Neural progenitor cell (in vitro differentiated cells): ENCODE results near the gene LBX2. TPM values are rescaled to one million over a fixed set of nuclear protein-coding genes. Genes with fewer than 3 reads are reported as not detected.

ENCODE experiments used
- DNase-seq: peaks from one replicate; pipeline ENCODE4 v3.0.0-alpha.2; 2016; ENCODE audit warnings: low spot score
- H2AFZ ChIP-seq: fragments of 200-600 bp; sonication (generic); replicated peaks from 2 replicates; pipeline ENCODE4 v1.6.1; 2016; ENCODE audit warnings: antibody characterized with exemption
- H3F3A ChIP-seq: fragments of 200-600 bp; sonication (generic); 2 replicates; pipeline ENCODE4 v1.6.1; 2016; ENCODE audit warnings: antibody characterized with exemption, low read depth
- H3K27ac ChIP-seq: fragments of 200-600 bp; sonication (generic); 2 replicates; pipeline ENCODE4 v1.5.1; 2016; ENCODE audit warnings: mild to moderate bottlenecking
- H3K27me3 ChIP-seq: fragments of 200-600 bp; sonication (generic); 2 replicates; pipeline ENCODE4 v1.6.1; 2016; ENCODE audit warnings: mild to moderate bottlenecking, moderate library complexity
- H3K36me3 ChIP-seq: fragments of 200-600 bp; sonication (generic); 2 replicates; pipeline ENCODE4 v1.5.1; 2016
- H3K4me1 ChIP-seq: fragments of 200-600 bp; sonication (generic); 2 replicates; pipeline ENCODE4 v1.6.1; 2016; ENCODE audit warnings: mixed run types
- H3K4me2 ChIP-seq: fragments of 200-600 bp; sonication (generic); 2 replicates; pipeline ENCODE4 v1.6.1; 2016
- H3K4me3 ChIP-seq: fragments of 200-600 bp; sonication (generic); 2 replicates; pipeline ENCODE4 v1.5.1; 2016
- H3K79me2 ChIP-seq: fragments of 200-600 bp; sonication (generic); 2 replicates; pipeline ENCODE4 v1.6.1; 2016; ENCODE audit warnings: low read depth
- H3K9ac ChIP-seq: fragments of 200-600 bp; sonication (generic); 2 replicates; pipeline ENCODE4 v1.6.1; 2016
- H3K9me3 ChIP-seq: fragments of 200-600 bp; sonication (generic); 2 replicates; pipeline ENCODE4 v1.5.1; 2016; ENCODE audit warnings: low read depth
- H4K20me1 ChIP-seq: fragments of 200-600 bp; sonication (generic); 2 replicates; pipeline ENCODE4 v1.6.1; 2016; ENCODE audit warnings: low read depth
- H3K27ac Mint-ChIP-seq: 3 replicates; pipeline ENCODE4 v1.8.0; 2021; ENCODE audit warnings: mixed read lengths
- H3K27me3 Mint-ChIP-seq: 2 replicates; pipeline ENCODE4 v1.8.0; 2022; ENCODE audit warnings: low read depth, mild to moderate bottlenecking, inconsistent platforms, moderate library complexity, mixed read lengths; ENCODE audit not compliant: insufficient read depth
- H3K36me3 Mint-ChIP-seq: 3 replicates; pipeline ENCODE4 v1.8.0; 2021; ENCODE audit warnings: mixed read lengths
- H3K4me1 Mint-ChIP-seq: 3 replicates; pipeline ENCODE4 v1.8.0; 2021; ENCODE audit warnings: mixed read lengths
- H3K4me3 Mint-ChIP-seq: 3 replicates; pipeline ENCODE4 v1.8.0; 2021; ENCODE audit warnings: mild to moderate bottlenecking, moderate library complexity, mixed read lengths
- H3K9me3 Mint-ChIP-seq: 3 replicates; pipeline ENCODE4 v1.8.0; 2020; ENCODE audit warnings: mixed read lengths
- EZH2 ChIP-seq: fragments of 200-600 bp; sonication (generic); IDR thresholded peaks from 2 replicates; pipeline ENCODE4 v1.6.1; 2017; ENCODE audit warnings: antibody characterized with exemption, mild to moderate bottlenecking, moderate library complexity
- EZH2phosphoT487 ChIP-seq: fragments of 200-600 bp; sonication (generic); IDR thresholded peaks from 2 replicates; pipeline ENCODE4 v1.6.1; 2017; ENCODE audit warnings: antibody characterized with exemption
- total RNA-seq: library from RNA; depleted of rRNA; stranded (reverse); fragments of >200 nt; gene quantifications from 2 replicates; pipeline ENCODE4 v1.2.3, GENCODE V29; 2015; ENCODE audit warnings: low replicate concordance
- TF ChIP-seq, protein P1 (sequence below): fragments of 200-600 bp; sonication (generic); IDR thresholded peaks from 2 replicates; pipeline ENCODE4 v1.5.1; 2017; ENCODE audit warnings: antibody characterized with exemption, mild to moderate bottlenecking

Gene LBX2
- total RNA-seq, 1 donor from 2014 or later = not detected

DNA sequence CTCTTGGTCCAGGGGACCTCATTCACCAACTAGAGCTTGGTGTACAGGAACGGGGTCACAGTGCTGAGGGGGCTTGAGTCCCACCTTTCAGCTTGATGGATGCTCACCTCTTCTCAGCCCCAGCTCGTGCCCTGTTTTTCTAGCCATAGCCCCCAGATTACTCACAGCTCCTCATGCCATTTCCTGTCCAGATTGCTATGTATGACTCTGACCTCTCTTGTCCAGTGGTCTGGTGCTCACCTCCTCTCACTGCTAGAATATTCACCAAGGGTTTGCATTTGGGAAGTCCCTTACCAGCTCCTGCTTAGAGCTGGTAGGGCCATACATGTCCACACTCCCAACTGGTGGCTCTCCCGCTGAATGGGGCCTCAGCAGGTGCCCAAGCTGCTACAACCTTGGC lies 5.9 kb downstream of the LBX2 start:
- Mint-ChIP-seq H3K9me3 (no peaks in the 10 kb centered on the region), H3K4me1 (peaks cover 8% of the 10 kb centered on the region), H3K36me3 (peaks cover 21% of the 10 kb centered on the region), H3K27ac (no peak overlapping the region), H3K4me3 (no peak overlapping the region), H3K27me3 (peaks cover 27% of the 10 kb centered on the region)
- Histone ChIP-seq H3F3A (peaks cover 14% of the 10 kb centered on the region), H3K4me3 (no peak overlapping the region), H4K20me1 (peaks cover 7% of the 10 kb centered on the region), H3K27me3 (peaks cover 45% of the 10 kb centered on the region), H3K79me2 (no peaks in the 10 kb centered on the region), H3K4me2 (no peak overlapping the region), H3K9me3 (no peaks in the 10 kb centered on the region), H3K27ac (no peak overlapping the region), H3K9ac (no peak overlapping the region), H3K36me3 (no peaks in the 10 kb centered on the region), H2AFZ (no peak overlapping the region), H3K4me1 (peaks cover 7% of the 10 kb centered on the region)
- TF ChIP-seq EZH2 (no peak), EZH2phosphoT487 (no peak)
- TF ChIP-seq, protein P1, sequence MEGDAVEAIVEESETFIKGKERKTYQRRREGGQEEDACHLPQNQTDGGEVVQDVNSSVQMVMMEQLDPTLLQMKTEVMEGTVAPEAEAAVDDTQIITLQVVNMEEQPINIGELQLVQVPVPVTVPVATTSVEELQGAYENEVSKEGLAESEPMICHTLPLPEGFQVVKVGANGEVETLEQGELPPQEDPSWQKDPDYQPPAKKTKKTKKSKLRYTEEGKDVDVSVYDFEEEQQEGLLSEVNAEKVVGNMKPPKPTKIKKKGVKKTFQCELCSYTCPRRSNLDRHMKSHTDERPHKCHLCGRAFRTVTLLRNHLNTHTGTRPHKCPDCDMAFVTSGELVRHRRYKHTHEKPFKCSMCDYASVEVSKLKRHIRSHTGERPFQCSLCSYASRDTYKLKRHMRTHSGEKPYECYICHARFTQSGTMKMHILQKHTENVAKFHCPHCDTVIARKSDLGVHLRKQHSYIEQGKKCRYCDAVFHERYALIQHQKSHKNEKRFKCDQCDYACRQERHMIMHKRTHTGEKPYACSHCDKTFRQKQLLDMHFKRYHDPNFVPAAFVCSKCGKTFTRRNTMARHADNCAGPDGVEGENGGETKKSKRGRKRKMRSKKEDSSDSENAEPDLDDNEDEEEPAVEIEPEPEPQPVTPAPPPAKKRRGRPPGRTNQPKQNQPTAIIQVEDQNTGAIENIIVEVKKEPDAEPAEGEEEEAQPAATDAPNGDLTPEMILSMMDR = no peak
- no peak for DNase-seq

DNA sequence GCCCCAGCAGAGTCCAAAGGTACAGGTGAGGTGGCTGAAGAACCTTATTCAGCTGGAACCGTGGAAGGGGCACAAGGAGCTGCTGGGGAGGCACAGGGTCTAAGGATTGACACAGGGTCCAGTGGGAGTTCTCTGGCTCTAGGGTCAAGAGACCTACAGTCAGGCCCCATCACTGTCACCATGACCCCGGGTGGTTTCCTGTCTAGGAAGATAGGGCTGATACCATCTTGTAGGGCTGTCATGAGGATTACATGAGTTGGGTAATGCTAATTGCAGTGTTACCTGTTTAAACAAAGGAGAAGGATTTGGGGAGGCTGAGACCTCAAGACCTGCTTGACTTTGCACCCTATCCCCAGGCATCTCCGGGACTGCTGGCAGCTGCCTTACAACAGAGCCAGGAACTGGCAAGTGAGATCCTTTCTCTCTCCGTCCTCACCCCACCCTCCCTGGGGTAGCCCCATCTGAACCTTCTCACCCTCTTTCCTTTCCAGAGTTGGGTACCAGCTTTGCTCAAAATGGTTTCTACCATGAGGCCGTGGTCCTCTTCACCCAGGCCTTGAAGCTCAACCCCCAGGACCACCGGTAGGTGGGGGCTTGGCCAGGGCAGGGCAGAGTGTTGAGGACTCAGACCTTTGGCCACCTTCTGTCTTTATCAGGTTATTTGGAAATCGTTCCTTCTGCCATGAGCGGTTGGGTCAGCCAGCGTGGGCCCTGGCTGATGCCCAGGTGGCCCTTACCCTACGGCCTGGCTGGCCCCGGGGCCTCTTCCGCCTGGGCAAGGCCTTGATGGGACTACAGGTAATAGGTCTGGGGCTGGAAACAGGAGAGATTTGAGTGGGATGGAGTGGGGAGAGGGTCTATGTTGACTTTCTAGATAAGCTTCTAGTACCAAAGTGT lies 7.5 kb downstream of the LBX2 start:
- Mint-ChIP-seq H3K27me3 (peaks cover 13% of the 10 kb centered on the region), H3K36me3 (peaks cover 22% of the 10 kb centered on the region), H3K4me1 (no peaks in the 10 kb centered on the region), H3K4me3 (no peak overlapping the region), H3K27ac (no peak overlapping the region), H3K9me3 (no peaks in the 10 kb centered on the region)
- no peaks in the 10 kb centered on the region for H3K9me3 ChIP-seq
- H3K9ac ChIP-seq = no peak overlapping the region
- H2AFZ ChIP-seq = no peak overlapping the region
- no peaks in the 10 kb centered on the region for H3K4me1 ChIP-seq
- H3F3A ChIP-seq = no peaks in the 10 kb centered on the region
- H3K36me3 ChIP-seq = no peaks in the 10 kb centered on the region
- H3K27ac ChIP-seq = no peak overlapping the region
- no peak overlapping the region for H3K4me2 ChIP-seq
- H3K27me3 ChIP-seq = peaks cover 29% of the 10 kb centered on the region
- no peak overlapping the region for H3K4me3 ChIP-seq
- no peaks in the 10 kb centered on the region for H3K79me2 ChIP-seq
- TF ChIP-seq, protein P1 = no peak
- TF ChIP-seq EZH2 = no peak
- no peak for DNase-seq
- H4K20me1 ChIP-seq = peaks cover 4% of the 10 kb centered on the region

DNA sequence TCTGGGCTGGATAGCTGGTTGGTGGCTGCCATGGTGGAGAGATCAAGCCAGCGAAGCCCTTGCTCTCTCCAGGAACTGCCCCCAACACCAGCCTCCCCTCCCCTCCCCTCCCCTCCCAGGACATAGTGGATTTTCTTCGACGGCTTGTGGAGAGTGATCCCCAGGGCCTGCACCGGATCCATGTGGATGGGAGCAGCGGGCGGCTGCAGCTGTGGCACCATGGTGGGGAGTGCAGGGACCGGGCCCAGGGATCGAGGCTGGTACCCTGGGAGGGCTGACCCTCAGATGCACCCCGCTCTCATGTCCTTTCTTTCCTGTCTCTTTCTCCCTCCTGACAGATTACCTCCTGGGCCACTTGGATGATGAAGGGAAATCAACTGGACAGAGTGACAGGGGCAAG lies 9.5 kb downstream of the LBX2 start:
- Histone ChIP-seq H2AFZ (no peak overlapping the region), H3K27me3 (peaks cover 9% of the 10 kb centered on the region), H3K4me1 (no peaks in the 10 kb centered on the region), H3K4me3 (no peak overlapping the region), H3F3A (no peaks in the 10 kb centered on the region), H3K79me2 (no peaks in the 10 kb centered on the region), H3K36me3 (no peaks in the 10 kb centered on the region), H4K20me1 (peaks cover 4% of the 10 kb centered on the region), H3K4me2 (no peak overlapping the region), H3K9ac (no peak overlapping the region), H3K27ac (no peak overlapping the region), H3K9me3 (no peaks in the 10 kb centered on the region)
- Mint-ChIP-seq H3K4me1 (no peaks in the 10 kb centered on the region), H3K27ac (no peak overlapping the region), H3K27me3 (no peaks in the 10 kb centered on the region), H3K9me3 (no peaks in the 10 kb centered on the region), H3K36me3 (peaks cover 28% of the 10 kb centered on the region), H3K4me3 (no peak overlapping the region)
- no peak for DNase-seq
- TF ChIP-seq EZH2phosphoT487 = no peak
- TF ChIP-seq, protein P1 = no peak
- TF ChIP-seq EZH2 = no peak
